Neural crest cell (in vitro differentiated cells): Measurements from ENCODE around the gene JUN. TPM values are rescaled to one million over a fixed set of nuclear protein-coding genes. Genes with fewer than 3 reads are reported as not detected.

Experiments used
- DNase-seq: peaks from one replicate; pipeline ENCODE4 v3.0.0; 2021; ENCODE audit warnings: low read depth, mixed read lengths, low spot score
- H3K27ac Mint-ChIP-seq: one replicate; pipeline ENCODE4 v1.8.0; 2021; ENCODE audit warnings: mild to moderate bottlenecking, mixed read lengths; ENCODE audit not compliant: unreplicated experiment
- H3K27me3 Mint-ChIP-seq: 2 replicates; pipeline ENCODE4 v1.8.0; 2021; ENCODE audit warnings: low read depth, mild to moderate bottlenecking, mixed read lengths
- H3K36me3 Mint-ChIP-seq: 2 replicates; pipeline ENCODE4 v1.8.0; 2021; ENCODE audit warnings: low read depth, mild to moderate bottlenecking, mixed read lengths
- H3K4me1 Mint-ChIP-seq: 2 replicates; pipeline ENCODE4 v1.8.0; 2021; ENCODE audit warnings: mixed read lengths
- H3K4me3 Mint-ChIP-seq: one replicate; pipeline ENCODE4 v1.8.0; 2021; ENCODE audit warnings: mild to moderate bottlenecking, mixed read lengths
- H3K9me3 Mint-ChIP-seq: 2 replicates; pipeline ENCODE4 v1.8.0; 2021; ENCODE audit warnings: mixed read lengths
- CTCF ChIP-seq: fragments of 200-600 bp; sonication (generic); conservative IDR thresholded peaks from 2 replicates; pipeline ENCODE4 v1.5.0; 2021; ENCODE audit warnings: antibody characterized with exemption, mild to moderate bottlenecking
- total RNA-seq: library from RNA; stranded (reverse); gene quantifications from 2 replicates; pipeline ENCODE4 v1.2.1, GENCODE V29; 2021

JUN gene
- total RNA-seq, 1 donor from 2014 or later = 28.7 TPM

- Mint-ChIP-seq H3K27ac (no peak overlapping the region), H3K4me3 (peak overlapping the region; percentile 95), H3K4me1 (peaks cover 32% of the 10 kb centered on the region), H3K9me3 (no peaks in the 10 kb centered on the region), H3K27me3 (peaks cover 18% of the 10 kb centered on the region), H3K36me3 (peaks cover 4% of the 10 kb centered on the region)
- DNase-seq = no peak
- TF ChIP-seq CTCF = no peak
Observed at GRCh38 chr1:58779801-58780382, 4.0 kb downstream of the JUN start.

- peak overlapping the region; percentile 71 for H3K4me3 Mint-ChIP-seq
Observed at GRCh38 chr1:58779059-58779754, 4.6 kb downstream of the JUN start.

DNA sequence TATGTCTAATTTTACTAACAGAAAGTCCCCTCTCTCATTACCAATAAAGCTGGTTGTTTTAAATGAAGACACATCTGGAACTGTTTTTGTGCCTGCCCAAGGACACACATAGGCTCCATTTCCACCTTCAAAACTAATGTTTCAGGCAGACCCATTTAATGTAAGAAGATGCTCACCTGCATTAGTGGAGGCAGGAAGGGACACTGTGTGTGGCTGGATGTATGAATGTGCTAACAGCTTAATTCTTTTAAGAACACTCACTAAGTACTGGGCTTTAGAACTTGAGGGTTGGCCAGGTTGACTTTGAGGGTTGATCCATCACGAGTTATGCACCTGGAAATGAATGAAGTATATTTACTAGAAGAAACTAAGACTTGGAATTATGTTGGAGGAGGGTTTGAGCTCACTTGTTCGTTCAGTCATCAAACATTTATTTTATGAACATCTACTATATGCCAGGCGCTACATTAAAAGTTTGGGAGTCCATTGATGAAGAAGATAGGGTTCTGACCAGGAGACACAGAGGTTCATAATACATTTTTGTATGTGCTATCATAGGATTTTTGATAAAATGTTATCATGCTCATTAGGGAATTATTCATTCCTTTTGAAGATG is 5.4 kb downstream of the JUN start:
- Mint-ChIP-seq H3K36me3 (peaks cover 4% of the 10 kb centered on the region), H3K27me3 (peaks cover 10% of the 10 kb centered on the region), H3K4me1 (peaks cover 32% of the 10 kb centered on the region), H3K27ac (no peak overlapping the region), H3K4me3 (peak overlapping the region; percentile 71), H3K9me3 (no peaks in the 10 kb centered on the region)
- no peak for DNase-seq
- TF ChIP-seq CTCF = no peak

More at GRCh38 chr1:58779059-58779754, 4.6 kb downstream of the JUN start:
- Mint-ChIP-seq H3K9me3 (no peaks in the 10 kb centered on the region), H3K27ac (no peak overlapping the region), H3K36me3 (peaks cover 4% of the 10 kb centered on the region), H3K27me3 (peaks cover 15% of the 10 kb centered on the region), H3K4me1 (peaks cover 32% of the 10 kb centered on the region)
- no peak for TF ChIP-seq CTCF
- no peak for DNase-seq

DNA sequence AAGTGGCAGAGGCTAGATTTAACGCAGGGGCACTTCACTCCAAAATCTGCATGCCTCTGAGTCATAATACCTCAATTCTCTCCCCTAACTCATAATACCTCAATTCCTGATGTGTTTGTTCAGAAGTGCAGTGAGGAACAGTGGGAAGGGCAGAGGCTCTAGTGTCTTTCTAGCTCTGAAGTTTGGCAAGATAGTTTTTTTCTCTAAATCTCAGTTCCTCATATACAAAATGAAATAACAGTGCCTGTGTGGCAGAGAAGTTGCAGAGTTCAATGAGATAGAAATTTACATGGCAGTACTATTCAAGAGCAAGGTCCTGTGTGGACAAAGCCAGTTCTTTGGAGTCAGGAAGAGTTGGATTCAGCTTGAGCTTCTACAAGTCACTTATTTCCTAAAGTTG is 9.8 kb downstream of the JUN start:
- Mint-ChIP-seq H3K4me3 (no peak overlapping the region), H3K27ac (no peak overlapping the region), H3K27me3 (no peaks in the 10 kb centered on the region), H3K4me1 (peaks cover 12% of the 10 kb centered on the region), H3K36me3 (no peaks in the 10 kb centered on the region), H3K9me3 (no peaks in the 10 kb centered on the region)
- TF ChIP-seq CTCF = no peak
- DNase-seq = no peak

DNA sequence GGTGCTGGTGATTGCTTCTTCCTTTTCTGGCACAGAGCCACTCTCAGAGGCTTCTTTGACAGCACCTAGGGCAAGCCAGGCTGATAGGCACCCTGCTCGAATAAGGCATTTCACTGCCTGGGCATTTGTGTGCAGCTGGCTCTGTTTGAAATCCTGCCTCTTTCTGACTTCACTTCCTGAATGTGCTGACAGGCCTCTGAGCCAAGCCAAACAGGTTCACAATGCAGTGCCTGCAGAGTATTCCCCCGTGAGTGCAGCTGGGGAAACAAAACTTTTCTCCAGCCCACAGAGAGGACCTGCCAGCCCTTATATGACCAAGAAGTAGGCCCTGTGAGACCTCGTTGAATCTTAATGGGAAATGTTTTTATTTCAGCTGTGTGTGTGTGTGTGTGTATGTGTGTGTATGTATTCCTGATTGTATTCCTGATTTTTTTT is 10.4 kb downstream of the JUN start:
- Mint-ChIP-seq H3K9me3 (no peaks in the 10 kb centered on the region), H3K36me3 (no peaks in the 10 kb centered on the region), H3K27me3 (no peaks in the 10 kb centered on the region), H3K4me3 (no peak overlapping the region), H3K27ac (peak overlapping the region; percentile 61), H3K4me1 (peaks cover 12% of the 10 kb centered on the region)
- TF ChIP-seq CTCF = no peak
- DNase-seq = no peak
